NB4 (cell line): ENCODE measurements around the gene PSMB1.

Experiments
- POLR2A ChIP-seq: IDR thresholded peaks from 2 replicates; pipeline ENCODE4 v1.6.1; 2011; ENCODE audit warnings: mild to moderate bottlenecking; ENCODE audit not compliant: insufficient read length; ENCODE audit errors: extremely low read depth
- TF ChIP-seq, protein P1 (sequence below): IDR thresholded peaks from one replicate; pipeline ENCODE4 v1.5.1; 2012; ENCODE audit warnings: low read depth, low read length

DNA sequence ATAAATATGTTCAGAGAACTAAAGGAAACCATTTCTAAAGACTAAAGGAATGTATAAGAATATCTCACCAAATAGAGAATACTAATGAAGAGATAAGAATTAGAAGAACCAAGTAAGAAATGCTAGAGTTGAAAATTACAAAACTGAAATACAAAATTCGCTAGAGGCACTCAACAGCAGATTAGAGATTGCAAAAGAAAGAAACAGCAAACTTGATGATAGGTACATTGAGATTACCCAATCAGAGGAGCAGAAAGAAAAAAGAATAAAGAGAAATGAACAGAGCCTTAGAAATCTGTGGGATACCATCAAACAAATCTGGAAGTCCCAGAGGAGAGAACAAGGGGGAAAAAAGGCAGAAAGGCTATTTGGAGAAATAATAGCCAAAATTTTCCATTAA lies 37.6 kb upstream of the PSMB1 start:
- TF ChIP-seq, protein P1, sequence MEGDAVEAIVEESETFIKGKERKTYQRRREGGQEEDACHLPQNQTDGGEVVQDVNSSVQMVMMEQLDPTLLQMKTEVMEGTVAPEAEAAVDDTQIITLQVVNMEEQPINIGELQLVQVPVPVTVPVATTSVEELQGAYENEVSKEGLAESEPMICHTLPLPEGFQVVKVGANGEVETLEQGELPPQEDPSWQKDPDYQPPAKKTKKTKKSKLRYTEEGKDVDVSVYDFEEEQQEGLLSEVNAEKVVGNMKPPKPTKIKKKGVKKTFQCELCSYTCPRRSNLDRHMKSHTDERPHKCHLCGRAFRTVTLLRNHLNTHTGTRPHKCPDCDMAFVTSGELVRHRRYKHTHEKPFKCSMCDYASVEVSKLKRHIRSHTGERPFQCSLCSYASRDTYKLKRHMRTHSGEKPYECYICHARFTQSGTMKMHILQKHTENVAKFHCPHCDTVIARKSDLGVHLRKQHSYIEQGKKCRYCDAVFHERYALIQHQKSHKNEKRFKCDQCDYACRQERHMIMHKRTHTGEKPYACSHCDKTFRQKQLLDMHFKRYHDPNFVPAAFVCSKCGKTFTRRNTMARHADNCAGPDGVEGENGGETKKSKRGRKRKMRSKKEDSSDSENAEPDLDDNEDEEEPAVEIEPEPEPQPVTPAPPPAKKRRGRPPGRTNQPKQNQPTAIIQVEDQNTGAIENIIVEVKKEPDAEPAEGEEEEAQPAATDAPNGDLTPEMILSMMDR: no peak
- no peak for TF ChIP-seq POLR2A
